Stimulated activated CD8-positive, alpha-beta memory T cell treated with anti-CD3 and anti-CD28 coated beads, Interleukin-15, amount 100 ng/mL, for 24 hours (primary cell): ENCODE data around the gene SLC24A3.

Source experiments
- DNase-seq: peaks from one replicate; pipeline ENCODE4 v3.0.0-alpha.2; 2020; ENCODE audit warnings: low read depth

The SLC24A3 gene

DNA sequence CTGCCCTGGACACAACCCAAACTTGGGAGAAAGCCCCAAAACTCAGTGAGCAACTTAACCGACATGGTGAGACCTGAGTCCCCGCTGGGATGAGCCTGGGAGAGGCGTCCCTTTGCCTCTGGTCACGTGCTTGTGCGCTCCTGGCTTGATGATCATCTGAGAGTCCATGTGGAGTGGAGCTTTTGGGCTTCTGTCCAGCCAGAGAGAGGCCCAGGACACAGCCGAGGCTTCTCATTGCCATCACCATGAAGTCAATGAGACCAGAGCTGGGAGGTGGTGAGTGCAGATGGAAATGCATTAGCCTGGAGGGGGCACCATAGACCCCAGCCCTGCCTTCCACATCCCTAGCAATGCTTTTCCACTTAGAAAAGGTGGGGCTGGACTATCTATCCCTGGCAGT is 250.0 kb downstream of the SLC24A3 start:
- no peak for DNase-seq

DNA sequence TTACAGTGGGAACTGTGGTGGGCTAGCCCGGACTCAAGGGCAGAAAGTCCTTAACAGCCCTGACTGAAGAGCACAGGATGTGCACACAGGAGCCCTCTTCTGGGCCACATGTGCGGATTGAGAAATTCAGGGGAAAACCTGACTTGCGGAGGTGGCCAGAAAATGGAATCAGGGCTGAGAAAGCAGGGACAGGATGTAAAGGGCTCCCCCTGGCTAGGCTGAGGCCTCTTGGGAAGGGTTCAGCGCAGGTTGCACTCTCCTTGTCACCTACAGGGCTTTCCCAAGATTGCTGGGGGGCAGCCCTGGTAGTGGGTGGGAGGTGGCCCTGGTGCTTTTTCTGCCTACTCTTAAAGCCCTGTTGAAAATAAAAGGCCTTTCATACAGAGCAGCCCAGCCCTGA is 251.2 kb downstream of the SLC24A3 start:
- no peak for DNase-seq

DNA sequence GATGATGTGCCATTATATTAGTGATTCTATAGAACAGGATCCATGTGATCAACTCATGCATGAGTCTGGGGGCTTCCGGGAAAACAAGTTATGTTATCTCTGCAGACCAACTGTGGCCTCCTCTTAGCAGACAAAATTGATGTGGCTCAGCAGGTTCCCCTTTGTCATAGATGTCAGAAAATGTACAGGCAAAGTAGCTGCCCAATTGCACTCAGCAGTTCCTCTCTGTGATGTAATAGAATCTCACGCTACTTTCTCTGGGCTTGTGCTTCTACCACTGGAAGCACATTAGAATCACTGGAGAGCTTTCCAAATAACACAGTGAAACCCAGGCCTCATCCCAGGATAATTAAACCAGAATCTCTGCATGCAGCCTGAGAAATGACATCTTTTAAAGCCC is 253.1 kb downstream of the SLC24A3 start:
- no peak for DNase-seq

DNA sequence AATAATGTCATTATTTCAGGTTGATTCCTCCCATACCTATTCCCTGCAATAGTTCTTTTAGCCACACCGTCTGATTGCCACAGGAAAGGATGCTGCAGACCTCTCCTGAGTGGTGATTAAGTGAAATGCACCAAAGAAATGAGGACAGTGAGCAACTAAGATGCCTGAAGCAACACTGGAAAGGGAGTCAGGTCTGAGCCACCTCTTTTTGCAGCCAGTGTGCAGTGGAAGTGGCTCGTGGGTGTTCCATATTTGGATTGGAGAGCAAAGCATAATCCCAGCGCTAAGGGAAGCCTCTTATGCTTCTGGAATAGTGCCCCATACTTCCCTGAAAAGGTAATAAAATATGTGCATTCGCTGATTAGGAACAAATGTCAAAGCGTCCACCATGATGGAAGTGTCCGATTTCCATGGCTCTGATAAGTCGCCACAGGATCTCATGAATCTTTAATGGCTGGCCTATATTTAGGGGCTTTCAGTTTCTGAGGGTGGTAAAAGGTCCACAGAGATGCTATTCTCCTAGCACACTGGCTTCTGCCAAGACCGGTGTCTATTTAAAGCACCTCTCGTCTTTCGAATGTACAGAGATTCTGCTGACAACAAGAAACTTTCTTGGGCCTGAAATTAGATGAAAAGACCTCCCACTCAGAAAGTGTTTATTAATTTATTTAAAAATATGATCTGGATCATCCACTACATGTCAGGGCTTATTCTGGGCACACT is 253.9 kb downstream of the SLC24A3 start:
- no peak for DNase-seq

DNA sequence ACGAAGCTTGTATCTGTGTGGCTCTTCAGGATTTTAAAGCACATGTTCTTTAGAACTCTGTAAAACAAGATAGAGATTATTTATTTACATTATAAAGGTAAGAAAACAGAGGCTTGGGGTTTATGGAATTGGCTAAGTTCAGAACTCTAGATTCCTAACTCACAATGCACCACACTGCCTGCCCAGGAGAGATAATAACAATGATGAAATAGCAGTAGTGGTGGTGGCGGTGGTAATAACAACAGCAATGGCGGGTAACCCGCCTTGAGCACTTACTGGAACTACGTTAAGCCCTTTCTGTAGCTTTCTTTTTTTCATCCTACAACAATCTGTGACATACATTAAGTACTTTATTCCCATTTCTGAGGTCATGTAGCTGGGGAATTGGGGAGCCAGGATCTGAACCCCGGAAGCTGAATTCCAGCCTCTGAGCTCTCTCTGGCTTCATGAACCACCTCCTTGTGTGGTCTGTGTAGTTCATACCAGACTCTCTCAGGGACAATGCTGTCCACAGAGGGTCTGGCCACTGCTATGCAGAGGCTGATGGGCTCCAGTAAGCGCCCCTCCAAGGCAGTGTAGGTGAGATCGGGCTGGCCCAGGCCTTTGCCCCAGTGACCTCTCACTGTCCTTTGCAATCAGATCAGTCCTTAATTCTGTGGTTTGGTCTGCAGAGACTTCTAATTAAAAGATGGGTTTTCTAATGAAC is 260.9 kb downstream of the SLC24A3 start:
- no peak for DNase-seq

DNA sequence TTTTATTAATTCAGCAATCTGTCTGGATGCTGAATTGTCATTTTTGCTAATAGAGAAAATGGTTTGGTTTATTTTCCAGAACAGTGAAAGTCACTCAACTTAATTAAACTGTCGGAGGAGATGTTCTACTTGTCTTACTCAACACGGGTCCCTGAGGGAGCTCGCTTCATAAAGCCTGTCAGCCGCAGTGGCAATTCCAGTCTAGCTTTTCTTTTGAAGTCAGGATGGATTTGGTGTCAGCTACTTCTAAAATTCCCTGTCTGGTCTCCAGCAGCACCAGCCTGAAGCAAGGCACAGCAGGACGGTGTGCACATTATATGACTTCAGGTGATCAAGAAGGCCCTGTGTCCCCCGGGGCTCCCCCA is 261.5 kb downstream of the SLC24A3 start:
- no peak for DNase-seq

DNA sequence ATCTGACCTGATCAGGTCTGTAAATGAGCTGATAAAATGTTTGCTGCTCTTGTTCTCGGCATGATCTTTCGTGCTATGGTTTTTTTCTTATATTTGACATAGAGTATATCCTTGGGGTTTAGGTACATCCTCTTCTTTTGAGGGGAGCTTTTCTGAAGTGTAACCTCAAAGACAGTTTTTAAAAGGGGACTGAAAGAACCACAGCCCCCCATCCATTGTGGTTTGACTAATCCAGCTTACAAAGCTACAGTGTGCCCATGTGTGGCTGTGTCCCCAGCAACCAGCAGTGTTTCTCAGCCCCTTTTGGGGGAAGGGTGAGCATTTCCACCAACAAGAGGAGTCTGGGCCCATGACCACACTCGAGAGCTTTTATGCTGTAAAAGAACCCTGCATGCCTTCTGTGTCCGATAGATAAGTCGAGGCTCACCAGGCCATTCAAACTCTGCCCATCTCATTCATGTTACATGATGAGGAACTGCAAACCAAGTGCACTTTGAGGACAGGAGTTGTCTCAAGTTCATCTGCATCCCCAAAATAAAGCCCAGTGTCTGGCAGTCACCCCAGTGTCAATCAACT is 266.0 kb downstream of the SLC24A3 start:
- no peak for DNase-seq

DNA sequence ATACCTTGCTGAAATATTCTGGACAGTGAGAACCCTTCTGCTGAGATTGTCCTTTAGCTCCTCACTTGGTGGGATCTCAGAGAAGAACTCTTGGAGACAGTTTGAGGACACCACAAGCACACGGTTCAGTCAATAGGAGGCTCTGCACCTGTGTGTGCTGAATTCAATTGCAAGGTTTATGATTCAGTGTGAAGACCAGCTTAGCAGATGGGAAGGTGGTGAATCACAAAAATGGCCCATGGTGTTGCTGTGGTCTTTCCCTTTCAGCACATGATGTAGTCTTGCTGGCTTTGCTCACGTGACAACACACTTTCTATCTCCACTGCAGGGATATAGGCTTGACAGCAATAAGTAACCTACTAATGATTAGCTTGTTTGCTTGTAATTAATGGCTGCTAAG is 270.3 kb downstream of the SLC24A3 start:
- no peak for DNase-seq

DNA sequence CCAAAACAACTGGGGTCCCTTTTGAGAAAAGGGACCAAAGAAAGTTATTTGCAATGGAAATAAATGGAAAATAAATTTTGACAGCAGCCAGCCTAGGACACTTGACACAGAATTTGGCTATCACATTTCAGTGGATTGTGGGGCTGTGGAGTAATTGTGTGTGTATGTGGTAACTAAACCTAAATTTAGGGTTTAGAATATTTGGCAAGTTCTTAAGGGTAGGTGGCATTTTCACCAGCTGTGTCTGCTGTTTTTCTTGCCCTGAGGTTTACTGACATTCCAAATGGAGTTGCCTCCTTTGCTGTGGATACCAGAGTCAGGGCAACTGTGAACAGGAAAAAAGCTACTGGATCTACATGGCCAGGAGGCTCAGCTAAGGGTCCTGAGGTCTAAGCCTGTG is 270.9 kb downstream of the SLC24A3 start:
- no peak for DNase-seq

DNA sequence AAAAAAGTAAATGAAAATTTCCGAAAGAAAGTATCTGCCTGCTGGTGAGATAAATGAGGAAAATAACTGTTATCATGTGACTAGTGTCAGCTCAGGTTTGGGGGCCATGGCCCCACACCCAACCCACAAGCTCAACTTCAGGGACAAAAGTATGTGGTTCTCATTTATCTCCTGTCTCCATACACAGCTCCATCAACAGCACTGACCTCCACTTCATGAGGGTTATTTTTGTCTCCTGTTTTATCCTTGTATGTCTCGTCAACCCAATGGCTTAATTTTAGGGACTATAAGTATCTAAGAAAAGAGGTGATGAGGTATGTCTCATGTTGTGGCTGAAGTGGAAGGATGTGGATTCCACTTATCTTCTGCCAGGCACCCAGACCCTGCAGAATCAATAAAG is 274.0 kb downstream of the SLC24A3 start:
- no peak for DNase-seq

DNA sequence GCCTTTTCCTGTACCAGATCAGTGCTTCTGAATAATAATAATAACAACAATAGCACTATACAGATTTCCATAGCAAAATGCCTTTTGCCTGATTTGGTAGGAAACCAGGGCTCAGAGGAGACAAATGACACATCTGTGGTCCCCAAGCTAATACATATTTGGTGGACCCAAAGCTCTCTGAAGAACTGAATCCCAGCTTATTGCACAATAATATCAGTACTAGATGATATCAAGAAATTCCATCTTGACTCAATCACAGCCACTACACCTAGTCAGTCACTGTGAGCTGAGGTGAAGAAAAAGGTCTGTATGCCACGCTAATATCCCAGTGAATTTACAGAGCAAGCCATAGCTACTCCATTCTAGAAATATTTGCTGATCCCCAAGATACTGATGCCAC is 275.0 kb downstream of the SLC24A3 start:
- no peak for DNase-seq

DNA sequence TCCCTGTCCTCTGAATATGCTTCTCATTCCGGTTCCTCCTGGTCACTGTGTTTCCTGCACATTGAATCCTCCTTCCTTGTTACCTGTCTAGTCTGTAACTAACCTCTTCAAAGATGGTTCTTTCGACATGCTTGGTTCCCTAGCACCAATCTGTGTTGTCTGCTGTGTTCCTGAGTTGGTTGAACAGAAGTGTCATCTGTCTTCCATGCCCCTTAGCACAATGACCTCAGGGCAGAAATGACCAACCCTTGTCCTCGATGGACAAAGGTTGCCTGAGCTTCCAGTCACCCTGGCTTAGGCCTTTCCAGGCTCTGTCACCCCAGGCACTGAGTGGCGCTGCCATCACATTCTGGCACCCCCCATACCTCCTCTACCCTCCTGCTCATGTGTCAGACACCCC is 278.8 kb downstream of the SLC24A3 start:
- no peak for DNase-seq

DNA sequence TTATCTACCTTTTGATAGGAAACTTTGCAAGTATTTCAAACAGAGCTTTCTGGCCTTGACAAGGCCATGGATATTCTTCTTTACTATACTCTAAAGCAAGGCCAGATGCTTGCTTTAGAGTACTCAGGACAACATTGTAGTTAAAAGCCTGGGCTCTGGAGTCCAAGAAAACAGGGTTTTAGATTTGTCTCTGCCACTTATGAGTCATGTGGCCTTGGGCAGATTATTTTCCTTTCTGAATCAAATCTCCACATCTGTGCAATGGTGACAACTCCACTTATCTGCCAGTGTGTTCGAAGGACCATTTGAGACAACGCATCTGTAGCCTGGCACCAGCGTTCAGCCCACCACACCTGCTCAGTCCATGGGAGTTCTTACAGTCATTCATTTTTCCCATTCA is 279.7 kb downstream of the SLC24A3 start:
- DNase-seq, result no peak

DNA sequence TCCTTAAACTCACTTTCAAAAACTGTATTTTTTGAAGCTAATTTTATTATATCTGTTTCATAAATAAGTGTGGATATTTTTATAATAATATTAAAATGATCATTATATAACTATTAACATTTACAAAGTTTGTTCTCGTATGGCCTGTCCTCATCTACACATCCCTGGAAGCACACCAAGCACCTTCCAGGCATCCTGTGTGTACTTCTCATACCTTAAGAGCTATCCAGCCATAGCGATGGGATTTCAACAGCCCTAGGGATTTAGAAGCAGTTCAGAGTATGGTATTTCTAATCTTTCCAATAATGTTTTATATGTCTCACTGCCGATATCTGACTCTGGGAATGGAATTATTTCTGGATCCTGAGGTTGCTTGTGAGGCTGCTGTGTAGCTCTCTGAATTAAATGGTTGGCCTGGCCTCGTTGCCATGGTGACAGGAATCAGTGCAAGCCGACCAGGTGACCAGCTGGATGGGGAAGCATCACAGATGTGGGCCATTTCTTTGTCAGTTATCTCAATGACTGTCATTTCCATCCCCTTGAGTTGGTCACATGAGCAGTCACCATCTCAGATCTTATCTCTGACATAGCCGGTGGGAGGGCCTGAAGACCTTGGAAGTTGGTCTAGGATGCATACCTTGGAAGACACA is 280.4 kb downstream of the SLC24A3 start:
- DNase-seq, result no peak

DNA sequence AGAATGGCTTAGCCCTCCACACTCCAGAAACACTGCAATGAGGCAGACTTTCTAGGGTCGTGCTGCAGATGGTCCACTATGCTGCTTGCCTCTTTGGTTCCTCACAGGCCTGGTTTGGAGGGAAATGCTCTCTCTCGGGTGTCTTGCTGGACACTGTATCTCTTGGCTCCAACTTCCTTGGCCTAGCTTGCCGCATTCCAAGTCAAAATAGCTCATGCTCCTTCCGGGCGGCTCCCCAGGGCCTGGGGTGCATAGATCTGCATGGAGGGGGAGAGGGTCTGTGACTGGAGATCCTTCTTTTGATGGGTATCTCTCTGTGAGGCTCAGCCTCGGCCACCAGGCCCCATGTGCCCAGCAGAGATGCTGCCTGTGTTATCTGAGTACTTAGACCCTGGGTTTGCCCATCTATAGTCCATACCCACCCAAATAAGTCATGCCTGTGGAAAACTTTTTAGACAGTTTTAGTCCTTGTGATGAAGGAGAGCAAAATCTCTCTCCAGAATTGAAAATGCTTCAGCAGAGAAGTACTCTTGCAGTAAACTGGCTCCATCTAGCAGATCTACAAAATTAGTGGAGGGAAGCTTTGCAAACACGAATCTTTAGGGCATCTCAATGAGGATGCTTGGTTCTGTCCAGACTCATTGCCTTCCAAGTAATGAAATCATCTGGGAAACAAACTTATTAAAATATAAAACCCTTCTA is 281.5 kb downstream of the SLC24A3 start:
- DNase-seq, result no peak

DNA sequence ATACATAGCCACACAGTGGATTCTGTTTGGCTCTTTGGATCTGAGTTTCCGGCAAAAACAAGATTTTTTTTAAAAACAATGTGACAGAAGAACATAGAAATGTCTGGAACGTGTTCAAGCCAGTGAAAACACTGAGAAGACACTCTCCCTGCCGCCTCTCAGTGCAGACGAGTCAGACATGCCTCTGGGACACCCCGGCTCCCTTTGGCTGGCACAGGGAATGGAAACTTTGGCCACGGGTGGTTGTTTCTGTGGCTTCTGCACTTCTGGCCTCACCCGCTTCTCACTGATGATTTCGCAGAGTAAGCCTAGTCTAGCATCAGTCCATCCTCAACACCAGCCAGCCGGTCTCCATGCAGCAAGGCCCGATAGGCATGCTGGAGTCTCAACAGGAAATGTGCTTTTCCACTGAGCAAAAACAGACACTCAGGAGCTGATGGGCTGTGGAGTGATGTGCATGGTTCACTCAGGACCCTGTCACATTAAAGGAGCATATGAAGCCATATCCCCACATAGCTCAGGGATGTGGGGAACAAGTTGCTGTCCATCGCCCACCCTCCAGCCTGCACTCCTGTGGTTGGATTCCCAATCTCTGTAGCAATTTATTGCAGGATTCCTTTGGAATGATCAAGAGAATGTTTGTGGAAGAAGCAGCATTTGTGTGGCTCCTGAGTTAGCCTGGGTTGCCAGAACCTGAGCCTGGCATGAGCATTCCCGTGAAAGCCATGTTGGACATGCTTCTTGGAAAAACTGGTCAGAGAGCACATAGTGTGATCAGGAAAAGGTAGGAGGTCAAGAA is 283.7 kb downstream of the SLC24A3 start:
- DNase-seq, result no peak

DNA sequence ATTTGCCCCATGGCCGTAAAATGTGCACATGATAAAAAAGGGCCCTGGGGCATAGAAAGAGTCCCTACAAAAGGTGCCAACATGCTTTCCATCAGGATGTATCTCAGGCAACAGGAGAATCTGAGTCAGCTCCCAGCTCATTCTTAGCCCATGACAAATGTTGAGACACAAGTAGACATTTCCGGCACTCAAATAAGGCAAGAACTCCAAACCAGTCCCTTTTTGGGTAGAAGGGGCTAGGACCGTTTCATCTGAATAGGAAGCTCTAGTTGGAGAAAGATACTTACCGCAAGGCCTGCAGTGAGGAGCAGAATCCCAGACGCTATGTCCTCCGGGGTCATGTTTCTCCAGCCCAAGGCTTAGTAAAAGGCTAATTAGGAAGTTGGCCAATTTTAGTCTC is 284.6 kb downstream of the SLC24A3 start:
- no peak for DNase-seq

DNA sequence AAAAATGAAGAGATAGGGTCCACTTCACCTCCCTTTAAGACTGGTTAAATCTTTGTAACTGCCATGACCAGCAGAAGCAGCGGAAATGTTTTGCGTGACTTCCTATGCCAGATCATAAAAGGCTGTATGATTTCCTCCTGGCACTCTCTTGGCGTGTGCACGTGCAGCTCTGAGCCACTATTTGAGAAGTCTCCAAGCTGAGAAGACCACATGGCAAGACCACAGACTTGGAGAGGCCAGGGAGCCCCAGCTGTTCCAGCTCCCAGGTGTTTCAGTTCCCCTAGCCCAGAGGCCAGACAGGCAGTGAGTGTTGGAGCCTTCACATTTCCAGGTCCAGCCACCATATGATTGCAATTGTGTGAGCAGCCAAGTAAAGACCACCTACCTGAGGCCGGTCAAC is 286.3 kb downstream of the SLC24A3 start:
- DNase-seq, result no peak

DNA sequence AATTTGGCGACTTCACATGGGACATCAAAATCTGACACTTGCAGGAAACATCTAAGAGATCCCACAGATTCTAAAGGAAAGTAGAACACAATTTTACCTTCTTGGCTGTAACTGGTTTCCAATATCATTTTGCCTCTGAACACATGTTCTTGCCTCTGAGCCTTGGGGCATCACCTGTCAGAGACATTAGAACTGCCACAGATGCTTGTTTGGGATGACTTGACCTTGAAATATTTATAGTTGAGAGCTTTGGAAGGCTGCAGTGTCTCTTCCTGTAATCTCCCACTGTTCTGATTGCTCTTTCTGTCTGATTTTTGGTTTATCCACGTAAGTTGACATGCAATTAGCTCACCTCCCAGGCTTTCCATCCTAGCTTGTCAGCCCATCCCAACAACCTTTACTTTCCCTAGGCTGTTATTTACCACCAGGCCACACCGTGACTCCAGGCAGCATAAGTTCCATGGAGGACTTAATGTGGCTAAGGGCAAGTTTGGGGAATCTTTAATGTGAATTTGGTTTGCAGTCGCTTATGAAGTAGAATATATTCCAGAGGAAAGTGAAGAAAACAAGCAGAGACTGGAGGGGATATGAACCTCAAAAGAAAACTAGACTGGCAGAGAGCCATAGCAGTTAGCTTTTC is 289.2 kb downstream of the SLC24A3 start:
- no peak for DNase-seq

DNA sequence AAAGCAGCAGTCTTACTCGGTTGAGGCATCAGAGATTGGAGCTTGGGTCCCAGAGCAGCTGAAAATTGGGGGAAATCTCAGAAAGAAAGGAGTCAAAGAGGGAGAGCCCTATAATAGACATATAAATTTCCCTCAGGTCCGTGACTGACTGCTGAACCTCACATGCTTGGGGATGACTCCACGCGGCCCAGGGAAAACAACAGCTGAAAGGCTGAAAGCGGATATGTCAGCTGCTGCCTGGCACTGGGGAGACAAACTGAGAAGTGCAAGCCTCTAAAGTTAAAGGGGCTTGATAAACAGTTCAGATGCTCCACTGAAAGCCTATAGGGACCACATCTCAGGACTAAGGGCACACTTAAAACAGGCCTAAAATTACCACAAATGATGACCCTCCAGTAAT is 289.7 kb downstream of the SLC24A3 start:
- DNase-seq, result no peak

DNA sequence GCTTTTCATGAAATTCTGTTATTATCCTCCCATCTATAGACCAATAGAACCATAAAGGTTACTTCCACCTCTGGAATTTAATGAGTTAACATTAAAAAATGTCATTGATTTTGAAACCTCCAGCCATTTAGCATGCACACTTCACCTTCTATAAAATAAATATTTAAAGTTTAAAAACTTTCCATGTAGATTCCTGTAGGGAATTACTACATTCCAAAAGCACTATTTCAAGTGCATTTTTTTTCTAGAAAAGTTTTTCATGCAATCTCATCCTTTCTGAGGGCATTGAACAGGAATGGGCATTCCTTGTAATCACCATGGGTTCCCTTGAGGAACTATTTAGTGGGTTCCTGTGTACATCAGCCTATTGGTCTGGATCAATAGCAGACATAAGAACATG is 291.8 kb downstream of the SLC24A3 start:
- DNase-seq, result no peak
